Measurements from ENCODE around the gene SYNM. TPM values are rescaled to one million over a fixed set of nuclear protein-coding genes. Genes with fewer than 3 reads are reported as not detected.

SYNM gene
- total RNA-seq, 1 experiment from 2014 or later, result 1.9 TPM

GRCh38 chr15:99148851-99149276, 44.0 kb downstream of the SYNM start:
- H3K4me1 ChIP-seq (ENCODE audit: insufficient read depth, low read length), result peaks cover 2% of the 10 kb centered on the region; the same call in 1 of the 2 replicates
- H4K5ac ChIP-seq (ENCODE audit: insufficient read length, low read depth, low read length), result no peak overlapping the region
- no peak overlapping the region for H3K14ac ChIP-seq (ENCODE audit: insufficient read depth, low read length)
- H2BK120ac ChIP-seq (ENCODE audit: low read depth, low read length, poor library complexity, severe bottlenecking), result no peak overlapping the region
- H2BK5ac ChIP-seq (ENCODE audit: insufficient read length, low read length), result no peak overlapping the region
- no peak overlapping the region for H3T11ph ChIP-seq (ENCODE audit: low read length)
- peaks cover 0 to 3% of the 10 kb centered on the region in 2 experiments; a peak in 2 of 5 replicates for H3K9me3 Mint-ChIP-seq
- no peak overlapping the region for H2AFZ ChIP-seq (ENCODE audit: low read length)
- peaks cover 20 to 24% of the 10 kb centered on the region in 2 experiments for H3K4me1 Mint-ChIP-seq
- no peaks in the 10 kb centered on the region for H3K27me3 ChIP-seq (ENCODE audit: insufficient read depth, low read length)
- no peak overlapping the region for H2BK20ac ChIP-seq (ENCODE audit: low read depth, low read length, poor library complexity, severe bottlenecking)
- no peak overlapping the region for H3K4me3 Mint-ChIP-seq
- no peaks in the 10 kb centered on the region for H3K27me3 Mint-ChIP-seq (ENCODE audit: low read depth)
- H3K56ac ChIP-seq (ENCODE audit: insufficient read length, low read depth, low read length), result no peak overlapping the region
- no peak overlapping the region for H3K4ac ChIP-seq (ENCODE audit: low read depth, low read length)
- no CpG with 5 or more reads among the region's 7 CpGs for WGBS (ENCODE audit: extremely low coverage, insufficient read length, low lambda C conversion rate)
- no peak overlapping the region for H2BK15ac ChIP-seq (ENCODE audit: low read depth, low read length)
- H2BK12ac ChIP-seq (ENCODE audit: insufficient read length, low read depth, low read length), result no peak overlapping the region
- no peak overlapping the region for H4K91ac ChIP-seq (ENCODE audit: insufficient read length, low read depth, low read length)
- no peak overlapping the region for H4K8ac ChIP-seq (replicated peaks; ENCODE audit: insufficient read length, low read depth, low read length)
- H3K36me3 Mint-ChIP-seq (ENCODE audit: insufficient read depth in 1 of 3, low read depth in 3 of 3), result peaks cover 9 to 16% (median 11%) of the 10 kb centered on the region in 3 experiments; a peak in 6 of 7 replicates
- peak; percentile 23 for DNase-seq
- H4K20me1 ChIP-seq (ENCODE audit: control insufficient read depth, insufficient read depth, insufficient read length), result no peaks in the 10 kb centered on the region
- no peak overlapping the region for H3K4me2 ChIP-seq (ENCODE audit: insufficient read depth, insufficient read length, low read length)
- H3K9me3 ChIP-seq (ENCODE audit: control insufficient read depth, low read depth, low read length), result no peaks in the 10 kb centered on the region
- H3K79me1 ChIP-seq (ENCODE audit: insufficient read depth, low read depth, low read length, poor library complexity, severe bottlenecking), result no peaks in the 10 kb centered on the region
- H3K27ac ChIP-seq (ENCODE audit: insufficient read length, low read depth, low read length), result no peak overlapping the region
- no peak for TF ChIP-seq CTCF (conservative IDR thresholded peaks at IDR 0.05)
- H3K23me2 ChIP-seq (ENCODE audit: insufficient read length, low read depth, low read length, poor library complexity, severe bottlenecking), result no peaks in the 10 kb centered on the region
- no peak overlapping the region for H3K23ac ChIP-seq (ENCODE audit: insufficient read length, low read depth, low read length)
- no peak overlapping the region for H3K18ac ChIP-seq (ENCODE audit: insufficient read length, low read depth, low read length)
- H3K27ac Mint-ChIP-seq, result peak overlapping the region in 2 of 3 experiments; percentile 74 to 75; a peak in 4 of 7 replicates
- H2AK5ac ChIP-seq (ENCODE audit: insufficient read length, low read length), result no peak overlapping the region
- H3K9ac ChIP-seq (ENCODE audit: extremely low read depth, insufficient read length, low read length), result no peak overlapping the region
- H3K79me2 ChIP-seq (ENCODE audit: insufficient read depth, low read length), result no peaks in the 10 kb centered on the region

Measured in H9 (cell line).